CD14-positive monocyte (primary cell): ENCODE results near the gene FN1. TPM values are rescaled to one million over a fixed set of nuclear protein-coding genes. Genes with fewer than 3 reads are reported as not detected.

Experiments
- DNase-seq, 3 donors: peaks; one replicate each; pipeline ENCODE4 v3.0.0-alpha.2; 2011 to 2022
- H2AFZ ChIP-seq: 2 replicates; pipeline ENCODE4 v1.6.0; 2012; ENCODE audit warnings: mild to moderate bottlenecking, low read depth, low read length, inconsistent platforms; ENCODE audit not compliant: insufficient read depth, poor library complexity, severe bottlenecking
- H3K27ac ChIP-seq, 2 donors: 1 replicate in 1 of 2; 2 replicates in 1 of 2; pipeline ENCODE4 v1.5.1; 2012 to 2013; ENCODE audit warnings: low read length in 2 of 2, control low read depth in 1 of 2, inconsistent platforms in 1 of 2, low read depth in 1 of 2, mild to moderate bottlenecking in 1 of 2
- H3K27me3 ChIP-seq, 2 donors: one replicate each; pipeline versions ENCODE4 v1.6.0 to v1.6.1; 2011 to 2013; ENCODE audit warnings: low read length in 2 of 2; ENCODE audit not compliant: control insufficient read depth in 2 of 2, insufficient read depth in 2 of 2
- H3K36me3 ChIP-seq, 2 donors: replicated peaks in 1 of 2; 1 replicate in 1 of 2; 2 replicates in 1 of 2; pipeline versions ENCODE4 v1.5.1 to v1.6.1; 2012 to 2013; ENCODE audit warnings: low read length in 2 of 2, control low read depth in 1 of 2, inconsistent platforms in 1 of 2, mild to moderate bottlenecking in 1 of 2; ENCODE audit not compliant: insufficient read depth in 2 of 2, control insufficient read depth in 1 of 2
- H3K4me1 ChIP-seq, 2 donors: 1 replicate in 1 of 2; 2 replicates in 1 of 2; pipeline versions ENCODE4 v1.5.1 to v1.6.1; 2012 to 2013; ENCODE audit warnings: low read length in 2 of 2, control low read depth in 1 of 2, inconsistent platforms in 1 of 2, mild to moderate bottlenecking in 1 of 2, moderate library complexity in 1 of 2; ENCODE audit not compliant: insufficient read depth in 2 of 2, control insufficient read depth in 1 of 2
- H3K4me2 ChIP-seq: replicated peaks from 2 replicates; pipeline ENCODE3; 2012; ENCODE audit warnings: low read length, moderate library complexity, mild to moderate bottlenecking; ENCODE audit not compliant: poor library complexity, severe bottlenecking; ENCODE audit errors: extremely low read depth
- H3K4me3 ChIP-seq, 3 experiments: fragments of 200-600 bp in 1 of 3; sonication (generic) in 1 of 3; replicated peaks in 1 of 3; 1 replicate in 2 of 3; 2 replicates in 1 of 3; pipeline ENCODE4 v1.5.1; 2011 to 2013; ENCODE audit warnings: low read length in 3 of 3, mild to moderate bottlenecking in 3 of 3, control low read depth in 2 of 3, low read depth in 2 of 3, inconsistent platforms in 1 of 3, moderate library complexity in 1 of 3
- H3K79me2 ChIP-seq: 2 replicates; pipeline ENCODE4 v1.6.0; 2012; ENCODE audit warnings: mild to moderate bottlenecking, control low read depth, inconsistent platforms, low read length, moderate library complexity; ENCODE audit not compliant: insufficient read depth
- H3K9ac ChIP-seq: 2 replicates; pipeline ENCODE4 v1.6.0; 2017; ENCODE audit warnings: low read length, mild to moderate bottlenecking; ENCODE audit not compliant: insufficient read depth, poor library complexity, severe bottlenecking
- H3K9me3 ChIP-seq, 2 donors: replicated peaks in 1 of 2; 1 replicate in 1 of 2; 2 replicates in 1 of 2; pipeline versions ENCODE4 v1.5.1 to v1.6.1; 2012 to 2013; ENCODE audit warnings: low read length in 2 of 2, control low read depth in 1 of 2; ENCODE audit not compliant: control insufficient read depth in 1 of 2, insufficient read depth in 1 of 2
- H4K20me1 ChIP-seq: 2 replicates; pipeline ENCODE4 v1.6.0; 2012; ENCODE audit warnings: mild to moderate bottlenecking, low read length, control low read depth, moderate library complexity; ENCODE audit not compliant: insufficient read depth
- H3K27ac Mint-ChIP-seq, 7 donors: one replicate each; pipeline ENCODE4 v1.8.0; 2020; ENCODE audit warnings: mild to moderate bottlenecking in 7 of 7, mixed read lengths in 7 of 7, moderate library complexity in 6 of 7, inconsistent platforms in 2 of 7
- H3K27me3 Mint-ChIP-seq, 3 donors: one replicate each; pipeline ENCODE4 v1.8.0; 2021 to 2022; ENCODE audit warnings: low read depth in 3 of 3, mild to moderate bottlenecking in 3 of 3, mixed read lengths in 3 of 3, moderate library complexity in 3 of 3, inconsistent platforms in 1 of 3
- H3K36me3 Mint-ChIP-seq, 2 donors: one replicate each; pipeline ENCODE4 v1.8.0; 2020; ENCODE audit warnings: mixed read lengths in 2 of 2, inconsistent platforms in 1 of 2, mild to moderate bottlenecking in 1 of 2
- H3K4me1 Mint-ChIP-seq: one replicate; pipeline ENCODE4 v1.8.0; 2020; ENCODE audit warnings: mild to moderate bottlenecking, mixed read lengths
- H3K4me3 Mint-ChIP-seq, 2 donors: one replicate each; pipeline ENCODE4 v1.8.0; 2020; ENCODE audit warnings: mild to moderate bottlenecking in 2 of 2, mixed read lengths in 2 of 2, moderate library complexity in 1 of 2
- H3K9me3 Mint-ChIP-seq, 7 donors: one replicate each; pipeline ENCODE4 v1.8.0; 2020 to 2022; ENCODE audit warnings: mixed read lengths in 7 of 7, mild to moderate bottlenecking in 6 of 7, moderate library complexity in 6 of 7, inconsistent platforms in 2 of 7
- CTCF ChIP-seq: fragments of 200-600 bp; IDR thresholded peaks from one replicate; pipeline ENCODE4 v1.8.0; 2022; ENCODE audit warnings: antibody characterized with exemption, mild to moderate bottlenecking
- WGBS: methylation state at CpG from one replicate; pipeline ENCODE4 v1.1.5; 2013; ENCODE audit warnings: missing lambda C conversion rate; ENCODE audit not compliant: insufficient coverage; 5-methylcytosine and 5-hydroxymethylcytosine counted together
- intact Hi-C, 2 donors: fragments of 100-400 bp; cut with micrococcal nuclease; formaldehyde crosslinking; loops; one replicate each; pipeline versions ENCODE4 v1.15.0 to v1.15.1; 2023
- polyA plus RNA-seq, 3 donors: library from polyadenylated mRNA; depleted of rRNA in 1 of 3; unstranded in 2 of 3; stranded (reverse) in 1 of 3; fragments of 300-500 nt in 2 of 3; fragments of >200 nt in 1 of 3; fragmentation: Illumina TruSeq in 2 of 3; gene quantifications; 1 replicate in 2 of 3; 2 replicates in 1 of 3; pipeline ENCODE4 v1.2.3, GENCODE V29; 2012 to 2021

Gene FN1
- polyA plus RNA-seq, 3 donors: 0.21 to 0.72 (median 0.23) TPM

- no peak overlapping the region for H3K4me3 ChIP-seq
- no peak overlapping the region for H2AFZ ChIP-seq
- peaks cover 0 to 4% (median 0%) of the 10 kb centered on the region in 7 donors for H3K9me3 Mint-ChIP-seq
- H3K9me3 ChIP-seq: no peaks in the 10 kb centered on the region
- no peak for DNase-seq
- no peaks in the 10 kb centered on the region for H3K79me2 ChIP-seq
- no peaks in the 10 kb centered on the region for H3K4me1 ChIP-seq
- no peaks in the 10 kb centered on the region for H3K36me3 Mint-ChIP-seq
- no peaks in the 10 kb centered on the region for H3K4me1 Mint-ChIP-seq
- no peak overlapping the region for H3K9ac ChIP-seq
- H4K20me1 ChIP-seq: no peaks in the 10 kb centered on the region
- H3K27ac ChIP-seq: no peak overlapping the region
- 97% methylated on average over 7 of the region's 7 CpGs for WGBS
- H3K27me3 Mint-ChIP-seq: peaks cover 1 to 4% (median 2%) of the 10 kb centered on the region in 3 donors
- no peak overlapping the region for H3K4me3 Mint-ChIP-seq
- intact Hi-C loops: no loop called here
- H3K27me3 ChIP-seq: no peaks in the 10 kb centered on the region
- no peak for TF ChIP-seq CTCF
- H3K36me3 ChIP-seq: no peaks in the 10 kb centered on the region
- no peak overlapping the region for H3K27ac Mint-ChIP-seq
- H3K4me2 ChIP-seq: no peak overlapping the region
Measured at GRCh38 chr2:215386566-215386965, 49.3 kb downstream of the FN1 start.

GRCh38 chr2:215384710-215385109 lies 51.2 kb downstream of the FN1 start:
- Histone ChIP-seq H3K4me2 (no peak overlapping the region), H3K79me2 (no peaks in the 10 kb centered on the region), H3K27ac (no peak overlapping the region), H3K9ac (no peak overlapping the region), H3K4me1 (no peaks in the 10 kb centered on the region), H3K4me3 (no peak overlapping the region), H2AFZ (no peak overlapping the region), H3K27me3 (no peaks in the 10 kb centered on the region), H4K20me1 (no peaks in the 10 kb centered on the region), H3K36me3 (no peaks in the 10 kb centered on the region), H3K9me3 (no peaks in the 10 kb centered on the region)
- peaks cover 1 to 4% (median 2%) of the 10 kb centered on the region in 3 donors for H3K27me3 Mint-ChIP-seq
- H3K36me3 Mint-ChIP-seq: no peaks in the 10 kb centered on the region
- no peak for TF ChIP-seq CTCF
- intact Hi-C loops: no loop called here
- H3K9me3 Mint-ChIP-seq: peaks cover 0 to 4% (median 0%) of the 10 kb centered on the region in 7 donors
- no peak overlapping the region for H3K27ac Mint-ChIP-seq
- H3K4me3 Mint-ChIP-seq: no peak overlapping the region
- no peaks in the 10 kb centered on the region for H3K4me1 Mint-ChIP-seq
- WGBS: 100% methylated on average over 1 of the region's 7 CpGs
- DNase-seq: no peak
